HG03039 (cell line): Measurements from ENCODE around the gene SPRED1.
"Not testable (repeated sequence)": the region's sequence is repeated elsewhere in the genome, so short reads cannot be mapped to it uniquely, and the experiment has no call there.

Experiments
- ATAC-seq: cut with Tn5 transposase; IDR thresholded peaks from one replicate; pipeline ENCODE4 v1.9.1; 2021; ENCODE audit warnings: mild to moderate bottlenecking, moderate library complexity; ENCODE audit not compliant: unreplicated experiment

The SPRED1 gene

GRCh38 chr15:38229705-38230310 lies 22.8 kb upstream of the SPRED1 start:
- ATAC-seq, result no peak

- no peak for ATAC-seq
These were observed 21.2 kb upstream of the SPRED1 start for GRCh38 chr15:38231436-38231835.

GRCh38 chr15:38237021-38237420 lies 15.6 kb upstream of the SPRED1 start:
- ATAC-seq, result not testable (repeated sequence)

GRCh38 chr15:38238311-38238710 lies 14.3 kb upstream of the SPRED1 start:
- ATAC-seq, result no peak

GRCh38 chr15:38242055-38242454 lies 10.6 kb upstream of the SPRED1 start:
- ATAC-seq, result peak; percentile 64

GRCh38 chr15:38243278-38244055 lies 9.2 kb upstream of the SPRED1 start:
- ATAC-seq, result no peak

GRCh38 chr15:38247336-38247735 lies 5.3 kb upstream of the SPRED1 start:
- ATAC-seq, result no peak

GRCh38 chr15:38253351-38253781 lies 730 bp downstream of the SPRED1 start:
- no peak for ATAC-seq

GRCh38 chr15:38254051-38254883 lies 1.6 kb downstream of the SPRED1 start:
- peak; percentile 36 for ATAC-seq

- no peak for ATAC-seq
These were observed 3.1 kb downstream of the SPRED1 start for GRCh38 chr15:38255690-38256089.

- ATAC-seq, result no peak
These were observed 5.0 kb downstream of the SPRED1 start for GRCh38 chr15:38257676-38258075.

- no peak for ATAC-seq
These were observed 6.5 kb downstream of the SPRED1 start for GRCh38 chr15:38259134-38259533.

GRCh38 chr15:38260077-38260476 lies 7.4 kb downstream of the SPRED1 start:
- no peak for ATAC-seq

- ATAC-seq, result no peak
These were observed 10.6 kb downstream of the SPRED1 start for GRCh38 chr15:38263251-38263650.

GRCh38 chr15:38263996-38264395 lies 11.4 kb downstream of the SPRED1 start:
- ATAC-seq, result no peak

- ATAC-seq, result no peak
These were observed 13.8 kb downstream of the SPRED1 start for GRCh38 chr15:38266247-38266986.

- no peak for ATAC-seq
These were observed 14.9 kb downstream of the SPRED1 start for GRCh38 chr15:38267421-38268022.

GRCh38 chr15:38271144-38271543 lies 18.5 kb downstream of the SPRED1 start:
- ATAC-seq, result no peak

GRCh38 chr15:38271895-38272294 lies 19.3 kb downstream of the SPRED1 start:
- no peak for ATAC-seq

GRCh38 chr15:38272431-38272830 lies 19.8 kb downstream of the SPRED1 start:
- not testable (repeated sequence) for ATAC-seq
